Measurements from ENCODE around the gene LAMA1. TPM values are rescaled to one million over a fixed set of nuclear protein-coding genes. Genes with fewer than 3 reads are reported as not detected.

The LAMA1 gene
- total RNA-seq, 4 donors from 2014 or later, result 2.2 to 11.3 (median 5.5) TPM

DNA sequence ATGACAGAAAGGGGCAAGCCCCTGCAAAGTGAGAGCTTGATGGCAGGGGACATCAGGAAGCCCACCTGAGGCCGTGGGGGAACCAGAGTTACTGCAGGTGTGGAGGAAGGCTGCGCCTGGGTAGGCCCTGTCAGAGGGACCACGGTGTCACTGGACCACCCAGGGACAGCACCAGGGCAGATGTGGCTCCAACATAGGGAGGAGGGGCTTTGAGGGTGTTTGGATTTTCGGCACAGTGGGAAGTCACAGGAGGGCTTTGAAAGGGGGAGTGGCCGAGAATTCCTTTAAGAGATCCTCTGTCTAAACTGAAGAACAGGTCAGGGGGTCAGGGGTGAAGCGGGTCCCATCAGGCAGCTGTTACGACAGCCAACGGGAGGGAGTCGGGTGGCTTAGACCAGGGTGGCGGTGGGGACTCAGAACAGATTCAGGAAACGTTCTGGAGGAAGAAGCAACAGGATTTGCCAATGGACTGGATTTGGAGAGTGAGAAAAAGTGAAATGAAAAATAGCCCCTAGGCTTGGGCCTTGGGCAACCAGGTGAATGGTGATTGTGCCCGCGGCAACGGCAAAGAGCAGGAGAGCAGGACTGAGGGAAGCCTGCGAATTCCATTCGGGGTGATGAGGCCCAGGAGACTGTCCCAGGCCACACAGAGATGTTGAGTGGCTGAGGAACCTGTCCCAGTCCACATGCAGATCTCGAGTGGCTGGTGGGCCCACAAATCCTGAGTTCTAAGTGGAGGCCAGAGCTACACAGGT, 166.1 kb downstream of the LAMA1 start:
- ATAC-seq (ENCODE audit: low FRiP score) (no peak), DNase-seq (ENCODE audit: low spot score) (no peak)
- TF ChIP-seq, protein P1, sequence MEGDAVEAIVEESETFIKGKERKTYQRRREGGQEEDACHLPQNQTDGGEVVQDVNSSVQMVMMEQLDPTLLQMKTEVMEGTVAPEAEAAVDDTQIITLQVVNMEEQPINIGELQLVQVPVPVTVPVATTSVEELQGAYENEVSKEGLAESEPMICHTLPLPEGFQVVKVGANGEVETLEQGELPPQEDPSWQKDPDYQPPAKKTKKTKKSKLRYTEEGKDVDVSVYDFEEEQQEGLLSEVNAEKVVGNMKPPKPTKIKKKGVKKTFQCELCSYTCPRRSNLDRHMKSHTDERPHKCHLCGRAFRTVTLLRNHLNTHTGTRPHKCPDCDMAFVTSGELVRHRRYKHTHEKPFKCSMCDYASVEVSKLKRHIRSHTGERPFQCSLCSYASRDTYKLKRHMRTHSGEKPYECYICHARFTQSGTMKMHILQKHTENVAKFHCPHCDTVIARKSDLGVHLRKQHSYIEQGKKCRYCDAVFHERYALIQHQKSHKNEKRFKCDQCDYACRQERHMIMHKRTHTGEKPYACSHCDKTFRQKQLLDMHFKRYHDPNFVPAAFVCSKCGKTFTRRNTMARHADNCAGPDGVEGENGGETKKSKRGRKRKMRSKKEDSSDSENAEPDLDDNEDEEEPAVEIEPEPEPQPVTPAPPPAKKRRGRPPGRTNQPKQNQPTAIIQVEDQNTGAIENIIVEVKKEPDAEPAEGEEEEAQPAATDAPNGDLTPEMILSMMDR (IDR thresholded peaks at IDR 0.05), result no peak

DNA sequence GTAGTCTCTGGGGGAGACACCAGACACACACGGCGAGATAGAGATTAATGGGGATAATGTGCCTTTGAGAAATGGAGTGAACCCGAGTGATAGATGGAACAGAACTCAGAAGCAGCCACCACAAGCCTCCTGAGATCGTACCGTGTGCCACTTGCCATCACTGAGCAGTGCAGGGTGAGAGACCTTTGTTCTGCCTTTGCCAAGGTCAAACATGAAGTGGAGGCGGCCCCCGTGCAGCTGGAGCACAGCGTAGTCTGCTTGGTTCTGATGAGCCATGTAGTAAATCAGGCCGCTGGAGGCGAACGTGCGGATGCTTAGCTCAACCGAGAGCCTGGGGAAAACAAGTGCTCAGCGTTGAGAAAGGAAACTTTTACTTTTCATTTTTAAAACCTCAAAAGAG, 167.0 kb downstream of the LAMA1 start:
- ATAC-seq (ENCODE audit: low FRiP score) (no peak), DNase-seq (ENCODE audit: low spot score) (no peak)
- TF ChIP-seq, protein P1 (IDR thresholded peaks at IDR 0.05), result no peak

DNA sequence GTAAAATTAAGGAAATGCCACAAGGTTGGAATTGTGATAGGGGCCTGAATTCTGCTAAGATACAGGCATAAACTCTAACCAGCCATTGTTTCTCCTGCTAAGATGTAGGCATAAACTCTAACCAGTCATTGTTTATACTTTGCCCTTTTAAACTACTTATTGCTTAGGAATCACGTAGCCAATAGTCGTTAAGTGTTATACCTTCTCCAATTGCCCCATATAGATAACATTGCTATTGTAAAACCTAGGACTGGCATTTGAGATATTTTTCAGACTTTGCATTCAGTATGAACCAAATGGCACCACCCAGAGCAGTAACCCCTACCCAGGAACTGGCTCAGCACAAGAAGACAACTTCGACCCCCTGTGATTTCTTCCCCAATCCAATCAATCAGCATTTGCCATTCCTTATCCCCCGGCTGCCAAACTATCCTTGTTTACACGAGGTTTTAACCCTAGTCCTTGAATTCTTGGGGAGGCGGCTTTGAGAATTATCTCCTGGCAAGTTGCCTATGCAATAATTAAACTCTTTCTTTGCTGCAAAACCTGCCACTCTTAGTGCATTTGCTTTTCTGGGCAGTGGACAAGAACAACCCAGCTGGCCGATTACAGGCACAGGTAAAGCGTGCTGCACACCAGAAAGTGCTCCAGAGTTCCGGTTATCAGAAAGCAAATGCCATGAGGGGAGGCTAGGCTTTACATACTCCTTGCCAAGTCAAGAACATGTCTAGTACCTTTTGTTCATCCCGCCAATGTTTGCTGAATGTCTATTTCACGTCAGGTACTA, 167.6 kb downstream of the LAMA1 start:
- ATAC-seq (ENCODE audit: low FRiP score), result no peak
- TF ChIP-seq, protein P1 (IDR thresholded peaks at IDR 0.05), result no peak
- no peak for DNase-seq (ENCODE audit: low spot score)

DNA sequence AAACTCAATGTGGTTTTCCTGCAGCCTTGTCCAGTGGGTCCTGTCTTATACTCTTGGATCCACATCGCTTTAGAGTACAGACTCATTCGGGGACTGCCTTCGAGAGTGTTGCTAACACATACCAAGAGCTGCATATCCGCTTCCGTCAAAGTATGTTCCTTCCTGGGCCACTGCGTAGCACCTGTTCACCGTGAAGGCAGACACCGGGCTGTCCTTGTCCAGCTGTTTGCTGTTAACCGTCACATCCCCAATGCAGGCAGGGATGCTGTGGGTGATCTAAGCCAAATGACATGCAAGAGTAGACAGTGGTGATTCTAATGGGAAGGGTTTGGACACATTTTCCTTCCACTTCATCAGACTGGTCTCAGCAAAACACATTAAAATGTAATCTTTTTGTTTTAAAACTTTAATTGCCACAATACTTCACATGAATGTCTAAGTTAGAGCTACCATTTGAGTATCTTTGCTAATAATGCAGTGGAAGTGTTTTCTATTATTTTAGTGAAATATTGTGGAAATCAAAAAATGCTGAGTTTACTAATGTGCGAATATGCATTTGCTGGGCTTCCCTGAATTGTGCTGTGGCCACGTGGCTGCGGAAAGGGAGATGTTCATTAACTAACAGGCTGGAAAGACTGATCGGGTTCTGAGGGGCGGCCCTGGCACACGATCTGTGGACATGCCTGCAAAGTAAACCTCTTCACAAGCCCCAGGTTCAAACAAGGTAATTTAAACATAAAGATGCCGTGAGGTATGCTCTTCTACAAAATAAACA, 169.1 kb downstream of the LAMA1 start:
- TF ChIP-seq, protein P1 (IDR thresholded peaks at IDR 0.05), result no peak
- DNase-seq (ENCODE audit: low spot score) (no peak), ATAC-seq (ENCODE audit: low FRiP score) (no peak)

DNA sequence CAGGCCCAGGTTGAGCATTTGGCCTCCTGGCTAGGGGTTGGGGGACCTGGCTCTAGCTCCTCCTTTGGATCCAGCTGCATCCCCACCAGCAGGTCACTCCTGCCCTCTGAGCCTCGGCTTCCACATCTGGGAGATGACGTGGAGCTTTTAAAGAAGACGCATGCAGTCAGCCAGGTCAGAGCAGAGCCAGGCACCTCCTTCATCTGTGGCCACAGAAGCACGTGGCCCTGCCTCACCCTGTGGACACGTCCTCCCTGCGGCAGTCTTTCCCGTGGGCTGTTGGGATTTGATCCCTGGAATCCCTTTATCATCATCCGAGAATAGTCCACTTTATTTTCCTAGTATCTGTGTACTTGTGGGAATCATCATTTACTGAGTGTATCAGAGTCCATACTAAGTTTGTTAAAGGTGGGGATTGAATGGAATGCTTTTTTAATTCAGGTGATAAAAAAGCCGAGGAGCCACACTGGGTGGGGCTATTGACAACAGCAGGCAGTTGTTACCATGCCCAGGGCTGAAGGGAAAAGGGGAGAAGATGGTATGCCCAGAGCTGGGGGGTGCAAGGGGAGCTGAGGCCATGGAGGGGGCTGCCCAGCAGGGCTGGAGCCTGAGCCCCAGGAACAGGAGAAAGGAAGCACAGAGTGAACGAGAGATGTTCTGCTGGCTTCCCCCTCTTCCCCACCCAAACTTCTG, 170.1 kb downstream of the LAMA1 start:
- no peak for ATAC-seq (ENCODE audit: low FRiP score)
- TF ChIP-seq, protein P1 (IDR thresholded peaks at IDR 0.05), result no peak
- no peak for DNase-seq (ENCODE audit: low spot score)

DNA sequence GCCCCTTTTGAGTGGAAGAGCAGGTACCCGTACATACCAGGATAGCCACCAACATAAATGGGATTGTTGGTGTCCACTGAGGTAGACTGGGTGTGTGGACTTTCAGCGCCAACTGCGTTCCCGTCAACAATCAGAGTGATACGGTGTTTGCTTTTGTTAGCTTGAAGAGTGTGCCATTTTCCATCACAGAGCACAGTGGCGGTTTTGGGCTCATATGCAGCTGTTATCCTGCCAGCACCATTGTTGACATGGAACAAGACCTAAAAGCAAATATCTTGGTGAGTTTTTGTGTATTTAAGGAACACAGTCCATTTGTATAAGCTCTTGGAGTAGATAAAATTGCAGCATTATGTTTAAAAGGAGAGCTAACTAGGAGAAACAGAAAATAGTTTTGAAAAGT, 174.5 kb downstream of the LAMA1 start:
- no peak for ATAC-seq (ENCODE audit: low FRiP score)
- DNase-seq (ENCODE audit: low spot score), result no peak

More for the DNA sequence above, 174.5 kb downstream of the LAMA1 start:
- TF ChIP-seq, protein P1 (IDR thresholded peaks at IDR 0.05), result no peak

All from omental fat pad (tissue), 4 donors.